HepG2 (cell line): ENCODE results near the gene TRIM27. TPM values are rescaled to one million over a fixed set of nuclear protein-coding genes. Genes with fewer than 3 reads are reported as not detected.

Experiments used
- AHR ChIP-seq: IDR thresholded peaks from 2 replicates; pipeline ENCODE4 v1.6.1; 2018; ENCODE audit warnings: missing genetic modification reagents, missing compliant biosample characterization
- DMTF1 ChIP-seq: sonication (generic); formaldehyde crosslinking; IDR thresholded peaks from 2 replicates; pipeline ENCODE4 v1.4.0; 2020; ENCODE audit warnings: mild to moderate bottlenecking, missing genetic modification reagents
- DNMT3B ChIP-seq: conservative IDR thresholded peaks from 2 replicates; pipeline ENCODE4 v1.6.1; 2016; ENCODE audit warnings: missing biosample characterization, control low read depth
- FLYWCH1 ChIP-seq: sonication (generic); formaldehyde crosslinking; IDR thresholded peaks from 2 replicates; pipeline ENCODE4 v1.8.1; 2023; ENCODE audit warnings: mild to moderate bottlenecking, missing genetic modification reagents
- HNF1A ChIP-seq, 2 experiments: sonication (generic) in 1 of 2; formaldehyde crosslinking in 1 of 2; IDR thresholded peaks; 2 replicates each; pipeline versions ENCODE4 v1.4.0 to v1.6.1; 2016 to 2020; ENCODE audit warnings: borderline replicate concordance in 1 of 2, low read depth in 1 of 2, mild to moderate bottlenecking in 1 of 2, missing genetic modification reagents in 1 of 2
- HOXD1 ChIP-seq: sonication (generic); formaldehyde crosslinking; IDR thresholded peaks from 2 replicates; pipeline ENCODE4 v1.5.0; 2020; ENCODE audit warnings: missing genetic modification reagents
- MAX ChIP-seq: IDR thresholded peaks from 2 replicates; pipeline ENCODE4 v1.6.1; 2012; ENCODE audit warnings: inconsistent platforms
- MYC ChIP-seq: sonication (generic); formaldehyde crosslinking; IDR thresholded peaks from 2 replicates; pipeline ENCODE4 v1.9.0; 2021; ENCODE audit warnings: missing genetic modification reagents, borderline replicate concordance
- NFIC ChIP-seq: IDR thresholded peaks from 2 replicates; pipeline ENCODE4 v1.6.1; 2012; ENCODE audit warnings: mild to moderate bottlenecking, low read length, inconsistent platforms
- NR1H2 ChIP-seq: sonication (generic); formaldehyde crosslinking; IDR thresholded peaks from 2 replicates; pipeline ENCODE4 v1.8.1; 2022; ENCODE audit warnings: low read depth, missing genetic modification reagents, borderline replicate concordance
- PCBP1 ChIP-seq: fragments of 200-400 bp; formaldehyde crosslinking; IDR thresholded peaks from 2 replicates; pipeline ENCODE4 v1.6.1; 2017; ENCODE audit warnings: mild to moderate bottlenecking, low read depth, low read length, borderline replicate concordance
- RNF219 ChIP-seq: sonication (generic); formaldehyde crosslinking; IDR thresholded peaks from 2 replicates; pipeline ENCODE4 v1.5.0; 2020; ENCODE audit warnings: mild to moderate bottlenecking, missing genetic modification reagents
- TOE1 ChIP-seq: sonication (generic); formaldehyde crosslinking; IDR thresholded peaks from 2 replicates; pipeline ENCODE4 v1.4.0; 2020; ENCODE audit warnings: mild to moderate bottlenecking, missing genetic modification reagents
- ZBTB25 ChIP-seq: IDR thresholded peaks from 2 replicates; pipeline ENCODE4 v1.6.1; 2018; ENCODE audit warnings: missing genetic modification reagents
- ZIK1 ChIP-seq: sonication (generic); formaldehyde crosslinking; IDR thresholded peaks from 2 replicates; pipeline ENCODE4 v1.5.0; 2020; ENCODE audit warnings: mild to moderate bottlenecking, low read depth, missing genetic modification reagents, borderline replicate concordance
- ZNF205 ChIP-seq: IDR thresholded peaks from 2 replicates; pipeline ENCODE4 v1.6.1; 2018; ENCODE audit warnings: missing biosample characterization, missing genetic modification reagents
- ZNF572 ChIP-seq: sonication (generic); formaldehyde crosslinking; IDR thresholded peaks from 2 replicates; pipeline ENCODE4 v1.5.1; 2020; ENCODE audit warnings: mild to moderate bottlenecking, missing genetic modification reagents
- ZNF780A ChIP-seq: sonication (generic); formaldehyde crosslinking; IDR thresholded peaks from 2 replicates; pipeline ENCODE4 v1.8.0; 2022; ENCODE audit warnings: mild to moderate bottlenecking, missing genetic modification reagents, moderate library complexity
- ZNF788 ChIP-seq: sonication (generic); formaldehyde crosslinking; IDR thresholded peaks from 2 replicates; pipeline ENCODE4 v1.5.0; 2020; ENCODE audit warnings: mild to moderate bottlenecking, missing genetic modification reagents, borderline replicate concordance
- polyA plus RNA-seq, 8 experiments: library from polyadenylated mRNA; depleted of rRNA in 3 of 8; stranded (reverse) in 7 of 8; unstranded in 1 of 8; fragments of >200 nt; fragmentation: Illumina TruSeq in 4 of 8; extraction: Trizol in 4 of 8; gene quantifications; 2 replicates each; pipeline versions ENCODE4 v1.2.1 to v1.2.3, GENCODE V29; 2011 to 2016; ENCODE audit warnings: low read depth in 4 of 8, missing spikeins in 1 of 8, mixed read lengths in 1 of 8; ENCODE audit not compliant: insufficient read depth in 1 of 8
- total RNA-seq, 5 experiments: library from RNA; depleted of rRNA; stranded (reverse); fragments of >200 nt; fragmentation: Illumina TruSeq; extraction: Trizol; gene quantifications; 2 replicates each; pipeline ENCODE4 v1.2.3, GENCODE V29; 2016; ENCODE audit warnings: low read depth in 1 of 5

The TRIM27 gene
- total and polyA plus RNA-seq, 2 of the 13 experiments (the other 11 are each of a cell fraction or from before 2014, with no cell fraction given) = 88.6 to 112 TPM

GRCh38 chr6:28940294-28940857, 16.6 kb upstream of the TRIM27 start (continued):
- TF ChIP-seq DMTF1 (CRISPR knock-in tag) = 0 out of 2 replicates have a peak, but pooled peaks have one; percentile 87
- TF ChIP-seq HNF1A (IDR thresholded peaks at IDR 0.05; ENCODE audit: low read depth) = no peak
- TF ChIP-seq HNF1A (CRISPR knock-in tag; IDR thresholded peaks at IDR 0.05; ENCODE audit: borderline replicate concordance) = peak; percentile 33; the same call in 1 of the 2 replicates
- TF ChIP-seq NR1H2 (CRISPR knock-in tag) = no peak
- TF ChIP-seq HOXD1 (CRISPR knock-in tag) = no peak
- TF ChIP-seq ZBTB25 (CRISPR knock-in tag) = no peak
- TF ChIP-seq FLYWCH1 (CRISPR knock-in tag) = no peak
- 0 out of 2 replicates have a peak, but pooled peaks have one; percentile 64 for TF ChIP-seq ZNF572
- no peak for TF ChIP-seq TOE1
- no peak for TF ChIP-seq ZNF780A
- no peak for TF ChIP-seq ZIK1 (CRISPR knock-in tag)
- TF ChIP-seq ZNF788 (CRISPR knock-in tag) = no peak
- TF ChIP-seq ZNF205 (CRISPR knock-in tag) = peak; percentile 10; the same call in 1 of the 2 replicates
- TF ChIP-seq RNF219 (CRISPR knock-in tag) = no peak
- peak; percentile 5; the same call in 1 of the 2 replicates for TF ChIP-seq DNMT3B (CRISPR knock-in tag)
- TF ChIP-seq AHR (CRISPR knock-in tag) = peak; percentile 11; the same call in 1 of the 2 replicates
- TF ChIP-seq MAX = 0 out of 2 replicates have a peak, but pooled peaks have one; percentile 7
- TF ChIP-seq NFIC = 0 out of 2 replicates have a peak, but pooled peaks have one; percentile 1
- TF ChIP-seq PCBP1 = no peak
- TF ChIP-seq MYC (CRISPR knock-in tag) = no peak; the same call in 1 of the 2 replicates
